Neuronal stem cell (in vitro differentiated cells): ENCODE data around the gene MPPED2.

Source experiments
- DNase-seq: peaks from one replicate; pipeline ENCODE4 v3.0.0-alpha.2; 2013; ENCODE audit warnings: low spot score
- H2AFZ ChIP-seq: one replicate; pipeline ENCODE4 v1.6.1; 2013; ENCODE audit warnings: mild to moderate bottlenecking, low read length, inconsistent platforms
- H2AK5ac ChIP-seq: 2 replicates; pipeline ENCODE4 v1.6.1; 2013; ENCODE audit warnings: low read depth, mild to moderate bottlenecking, inconsistent platforms, low read length, moderate library complexity, mixed read lengths
- H2BK120ac ChIP-seq: 2 replicates; pipeline ENCODE4 v1.6.1; 2013; ENCODE audit warnings: low read depth, mild to moderate bottlenecking, inconsistent platforms, low read length, moderate library complexity, mixed read lengths
- H2BK12ac ChIP-seq: one replicate; pipeline ENCODE4 v1.6.1; 2013; ENCODE audit warnings: low read length, inconsistent platforms
- H2BK15ac ChIP-seq: 2 replicates; pipeline ENCODE4 v1.6.1; 2013; ENCODE audit warnings: mild to moderate bottlenecking, low read length, inconsistent platforms, mixed read lengths
- H2BK5ac ChIP-seq: one replicate; pipeline ENCODE4 v1.6.1; 2013; ENCODE audit warnings: inconsistent platforms, mild to moderate bottlenecking, low read length, moderate library complexity
- H3K14ac ChIP-seq: one replicate; pipeline ENCODE4 v1.6.1; 2013; ENCODE audit warnings: low read length, inconsistent platforms
- H3K18ac ChIP-seq: 2 replicates; pipeline ENCODE4 v1.6.1; 2013; ENCODE audit warnings: low read length, inconsistent platforms
- H3K23ac ChIP-seq: 2 replicates; pipeline ENCODE4 v1.6.1; 2013; ENCODE audit warnings: low read depth, mild to moderate bottlenecking, mixed read lengths, low read length, inconsistent platforms; ENCODE audit not compliant: poor library complexity
- H3K27ac ChIP-seq: replicated peaks from 3 replicates; pipeline ENCODE4 v1.5.1; 2013; ENCODE audit warnings: low read length, inconsistent platforms
- H3K27me3 ChIP-seq, 3 experiments: 2 replicates each; pipeline ENCODE4 v1.6.1; 2013; ENCODE audit warnings: low read length in 3 of 3, mild to moderate bottlenecking in 2 of 3, inconsistent platforms in 1 of 3, low read depth in 1 of 3, mixed read lengths in 1 of 3, moderate library complexity in 1 of 3; ENCODE audit not compliant: control insufficient read depth in 3 of 3, insufficient read depth in 3 of 3
- H3K36me3 ChIP-seq, 2 donors: replicated peaks in 1 of 2; 2 replicates each; pipeline ENCODE4 v1.6.1; 2013; ENCODE audit warnings: low read length in 2 of 2; ENCODE audit not compliant: control insufficient read depth in 2 of 2, insufficient read depth in 2 of 2
- H3K4ac ChIP-seq: 2 replicates; pipeline ENCODE4 v1.6.1; 2013; ENCODE audit warnings: inconsistent platforms, mild to moderate bottlenecking, low read length, moderate library complexity
- H3K4me1 ChIP-seq, 2 donors: 1 replicate in 1 of 2; 2 replicates in 1 of 2; pipeline ENCODE4 v1.6.1; 2013; ENCODE audit warnings: low read length in 2 of 2, low read depth in 1 of 2; ENCODE audit not compliant: control insufficient read depth in 2 of 2, insufficient read depth in 1 of 2
- H3K4me2 ChIP-seq: one replicate; pipeline ENCODE4 v1.6.1; 2013; ENCODE audit warnings: mild to moderate bottlenecking, low read length, inconsistent platforms; ENCODE audit not compliant: insufficient read depth, poor library complexity, severe bottlenecking
- H3K4me3 ChIP-seq, 2 donors: 2 replicates each; pipeline ENCODE4 v1.5.1; 2013; ENCODE audit warnings: low read length in 2 of 2, mild to moderate bottlenecking in 2 of 2, inconsistent platforms in 1 of 2, moderate library complexity in 1 of 2
- H3K79me1 ChIP-seq: one replicate; pipeline ENCODE4 v1.6.1; 2013; ENCODE audit warnings: low read depth, mild to moderate bottlenecking, inconsistent platforms, low read length, moderate library complexity
- H3K9ac ChIP-seq: one replicate; pipeline ENCODE4 v1.6.1; 2013; ENCODE audit warnings: mild to moderate bottlenecking, low read depth, low read length, inconsistent platforms; ENCODE audit not compliant: poor library complexity
- H3K9me3 ChIP-seq, 2 donors: replicated peaks in 1 of 2; 2 replicates each; pipeline versions ENCODE3 to v1.6.1; 2013; ENCODE audit warnings: low read length in 2 of 2, mild to moderate bottlenecking in 2 of 2, inconsistent platforms in 1 of 2, low read depth in 1 of 2, mixed read lengths in 1 of 2, moderate library complexity in 1 of 2; ENCODE audit not compliant: control insufficient read depth in 2 of 2, insufficient read depth in 1 of 2
- H4K8ac ChIP-seq: one replicate; pipeline ENCODE4 v1.6.1; 2013; ENCODE audit warnings: low read depth, mild to moderate bottlenecking, inconsistent platforms, low read length, moderate library complexity
- H4K91ac ChIP-seq: one replicate; pipeline ENCODE4 v1.6.1; 2013; ENCODE audit warnings: low read length, low read depth, mild to moderate bottlenecking, inconsistent platforms; ENCODE audit not compliant: poor library complexity
- WGBS, 2 donors: extraction: QIAGEN DNeasy Blood & Tissue Kit; methylation state at CpG; one replicate each; pipeline ENCODE4 v1.1.7; 2013; ENCODE audit warnings: missing lambda C conversion rate in 2 of 2, mixed read lengths in 1 of 2; ENCODE audit not compliant: insufficient read length in 2 of 2, insufficient replicate concordance in 1 of 2; ENCODE audit errors: extremely low coverage in 2 of 2; 5-methylcytosine and 5-hydroxymethylcytosine counted together

Gene MPPED2

DNA sequence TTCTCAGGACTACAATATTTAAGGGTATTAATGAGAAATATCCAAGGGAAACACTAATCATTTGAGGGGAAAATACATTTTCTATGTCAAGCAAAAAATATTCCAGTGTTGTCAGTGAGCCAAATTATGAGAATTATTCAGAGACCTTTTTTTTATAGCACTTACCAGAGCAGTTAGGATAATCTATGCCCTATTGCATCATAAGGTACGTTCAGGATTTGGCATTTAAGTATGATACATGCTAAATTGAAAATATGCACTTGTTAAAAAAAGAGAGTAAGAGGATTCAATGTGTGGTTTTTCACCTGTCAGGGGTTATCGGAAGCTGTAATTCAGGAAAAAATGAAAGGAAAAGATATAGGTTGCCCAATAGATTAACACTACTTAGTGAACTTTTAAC is 17.2 kb upstream of the MPPED2 start:
- H3K9me3 ChIP-seq: no peaks in the 10 kb centered on the region
- no peak overlapping the region for H2BK12ac ChIP-seq
- H3K4me3 ChIP-seq: no peak overlapping the region
- H3K18ac ChIP-seq: no peak overlapping the region
- H2BK5ac ChIP-seq: no peak overlapping the region
- H3K9ac ChIP-seq: no peak overlapping the region
- no peak overlapping the region for H3K4me2 ChIP-seq
- no peak overlapping the region for H2BK120ac ChIP-seq
- no peak overlapping the region for H4K91ac ChIP-seq
- H2BK15ac ChIP-seq: no peak overlapping the region
- no peak overlapping the region for H3K4ac ChIP-seq
- no peak for DNase-seq
- no peaks in the 10 kb centered on the region for H3K79me1 ChIP-seq
- no peak overlapping the region for H2AK5ac ChIP-seq
- H3K36me3 ChIP-seq: no peaks in the 10 kb centered on the region
- H3K14ac ChIP-seq: no peak overlapping the region
- H2AFZ ChIP-seq: no peak overlapping the region
- no peak overlapping the region for H4K8ac ChIP-seq
- no peak overlapping the region for H3K27ac ChIP-seq
- no peak overlapping the region for H3K23ac ChIP-seq
- H3K4me1 ChIP-seq: no peaks in the 10 kb centered on the region
- no peaks in the 10 kb centered on the region for H3K27me3 ChIP-seq
- no CpG with 5 or more reads among the region's 2 CpGs for WGBS, 2 donors

- Histone ChIP-seq H3K14ac (no peak overlapping the region), H3K23ac (no peak overlapping the region), H2BK5ac (no peak overlapping the region), H3K4me2 (no peak overlapping the region), H2BK12ac (no peak overlapping the region), H2AFZ (no peak overlapping the region), H3K9ac (no peak overlapping the region), H2AK5ac (no peak overlapping the region), H3K27ac (no peak overlapping the region), H3K4ac (no peak overlapping the region), H3K4me3 (no peak overlapping the region), H3K79me1 (no peaks in the 10 kb centered on the region), H2BK15ac (no peak overlapping the region), H3K9me3 (no peaks in the 10 kb centered on the region), H3K4me1 (peaks cover 0 to 3% of the 10 kb centered on the region in 2 donors), H2BK120ac (no peak overlapping the region), H3K27me3 (peaks cover 0 to 7% (median 0%) of the 10 kb centered on the region in 3 experiments), H4K8ac (no peak overlapping the region), H4K91ac (no peak overlapping the region), H3K18ac (no peak overlapping the region), H3K36me3 (no peaks in the 10 kb centered on the region)
- no peak for DNase-seq
- WGBS, 2 donors: no CpG with 5 or more reads among the region's 2 CpGs
Measured at GRCh38 chr11:30596832-30597231, 10.7 kb upstream of the MPPED2 start.

DNA sequence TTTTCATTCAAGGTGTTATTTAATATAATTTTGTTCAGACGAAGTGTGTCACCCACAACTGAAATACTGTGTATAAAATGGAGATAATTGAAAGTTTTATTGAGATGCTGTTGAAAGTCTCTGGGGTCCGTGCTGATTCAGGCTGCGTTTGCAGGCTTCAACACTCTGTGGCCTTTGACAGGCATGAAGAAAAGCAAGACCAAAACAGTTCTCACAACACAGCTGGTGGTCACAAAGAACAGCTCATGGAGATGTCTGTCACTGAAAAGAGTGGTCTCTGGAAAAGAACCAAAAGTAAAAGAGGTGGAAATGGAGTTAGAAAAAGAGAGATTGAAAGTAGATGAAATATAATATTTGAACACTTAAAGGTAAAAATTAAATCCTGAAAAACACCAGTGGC is 9.8 kb upstream of the MPPED2 start:
- Histone ChIP-seq H2AK5ac (no peak overlapping the region), H3K9ac (no peak overlapping the region), H3K18ac (no peak overlapping the region), H3K36me3 (no peaks in the 10 kb centered on the region), H3K14ac (no peak overlapping the region), H2BK15ac (no peak overlapping the region), H2BK12ac (no peak overlapping the region), H3K4me1 (peaks cover 0 to 3% of the 10 kb centered on the region in 2 donors), H2BK5ac (no peak overlapping the region), H2AFZ (no peak overlapping the region), H3K23ac (no peak overlapping the region), H3K27ac (no peak overlapping the region), H3K4me2 (no peak overlapping the region), H3K9me3 (no peaks in the 10 kb centered on the region), H3K4ac (no peak overlapping the region), H3K27me3 (peaks cover 0 to 7% (median 0%) of the 10 kb centered on the region in 3 experiments), H2BK120ac (no peak overlapping the region), H3K4me3 (no peak overlapping the region), H3K79me1 (no peaks in the 10 kb centered on the region), H4K91ac (no peak overlapping the region), H4K8ac (no peak overlapping the region)
- no CpG with 5 or more reads among the region's 3 CpGs for WGBS, 2 donors
- DNase-seq: no peak

GRCh38 chr11:30594646-30595411 is 8.7 kb upstream of the MPPED2 start:
- H3K9ac ChIP-seq: no peak overlapping the region
- H3K23ac ChIP-seq: no peak overlapping the region
- H2BK5ac ChIP-seq: no peak overlapping the region
- peaks cover 0 to 3% of the 10 kb centered on the region in 2 donors for H3K4me1 ChIP-seq
- no peak overlapping the region for H2BK12ac ChIP-seq
- H3K27me3 ChIP-seq: peaks cover 0 to 7% (median 0%) of the 10 kb centered on the region in 3 experiments
- no peak overlapping the region for H3K18ac ChIP-seq
- no peak overlapping the region for H2AK5ac ChIP-seq
- H3K79me1 ChIP-seq: no peaks in the 10 kb centered on the region
- no peak overlapping the region for H4K91ac ChIP-seq
- no peaks in the 10 kb centered on the region for H3K36me3 ChIP-seq
- no peak overlapping the region for H2BK15ac ChIP-seq
- no peak overlapping the region for H2AFZ ChIP-seq
- no peak overlapping the region for H4K8ac ChIP-seq
- no peaks in the 10 kb centered on the region for H3K9me3 ChIP-seq
- no peak for DNase-seq
- H3K27ac ChIP-seq: no peak overlapping the region
- H3K4me3 ChIP-seq: no peak overlapping the region
- no peak overlapping the region for H2BK120ac ChIP-seq
- H3K4ac ChIP-seq: no peak overlapping the region
- no CpG with 5 or more reads among the region's 8 CpGs for WGBS, 2 donors
- H3K4me2 ChIP-seq: no peak overlapping the region
- no peak overlapping the region for H3K14ac ChIP-seq
